Activated CD4-positive, alpha-beta T cell treated with anti-CD3 and anti-CD28 coated beads, Interleukin-2, amount 50 U/mL, for 16 hours (primary cell): ENCODE results near the gene KCTD16.

Experiments used
- DNase-seq: peaks from one replicate; pipeline ENCODE4 v3.0.0-alpha.2; 2020

KCTD16 gene

GRCh38 chr5:144416196-144416595 is 245.5 kb downstream of the KCTD16 start:
- DNase-seq, result no peak

- no peak for DNase-seq
These were observed 248.0 kb downstream of the KCTD16 start for GRCh38 chr5:144418719-144419118.

- DNase-seq, result no peak
These were observed 250.7 kb downstream of the KCTD16 start for GRCh38 chr5:144421411-144421810.

- no peak for DNase-seq
These were observed 251.5 kb downstream of the KCTD16 start for GRCh38 chr5:144422018-144422727.

- no peak for DNase-seq
These were observed 257.2 kb downstream of the KCTD16 start for GRCh38 chr5:144427866-144428265.

GRCh38 chr5:144428326-144428725 is 257.7 kb downstream of the KCTD16 start:
- no peak for DNase-seq

GRCh38 chr5:144429405-144429804 is 258.7 kb downstream of the KCTD16 start:
- no peak for DNase-seq

GRCh38 chr5:144429905-144430304 is 259.2 kb downstream of the KCTD16 start:
- DNase-seq, result no peak

- DNase-seq, result no peak
These were observed 262.6 kb downstream of the KCTD16 start for GRCh38 chr5:144433140-144433822.

GRCh38 chr5:144433893-144434292 is 263.2 kb downstream of the KCTD16 start:
- no peak for DNase-seq

GRCh38 chr5:144436007-144436406 is 265.3 kb downstream of the KCTD16 start:
- no peak for DNase-seq

GRCh38 chr5:144438237-144438636 is 267.6 kb downstream of the KCTD16 start:
- no peak for DNase-seq

- DNase-seq, result no peak
These were observed 277.8 kb downstream of the KCTD16 start for GRCh38 chr5:144448457-144448856.

- no peak for DNase-seq
These were observed 280.7 kb downstream of the KCTD16 start for GRCh38 chr5:144451187-144451973.

- no peak for DNase-seq
These were observed 283.1 kb downstream of the KCTD16 start for GRCh38 chr5:144453753-144454152.

- no peak for DNase-seq
These were observed 286.5 kb downstream of the KCTD16 start for GRCh38 chr5:144457160-144457559.

GRCh38 chr5:144458216-144458615 is 287.5 kb downstream of the KCTD16 start:
- DNase-seq, result no peak

GRCh38 chr5:144460600-144460999 is 289.9 kb downstream of the KCTD16 start:
- no peak for DNase-seq

GRCh38 chr5:144462577-144462976 is 291.9 kb downstream of the KCTD16 start:
- DNase-seq, result no peak

GRCh38 chr5:144463481-144464223 is 293.0 kb downstream of the KCTD16 start:
- no peak for DNase-seq

GRCh38 chr5:144464306-144464705 is 293.6 kb downstream of the KCTD16 start:
- DNase-seq, result no peak

- no peak for DNase-seq
These were observed 294.8 kb downstream of the KCTD16 start for GRCh38 chr5:144465441-144465840.

- no peak for DNase-seq
These were observed 297.1 kb downstream of the KCTD16 start for GRCh38 chr5:144467792-144468191.
